ENCODE measurements around the gene SLC26A1. TPM values are rescaled to one million over a fixed set of nuclear protein-coding genes. Genes with fewer than 3 reads are reported as not detected.

SLC26A1 gene
- total RNA-seq, 2 experiments from 2014 or later, result 0.30 TPM; not detected in 1

- CTCF ChIA-PET (ENCODE audit: unreplicated experiment), result no interaction called here
- POLR2A ChIA-PET, result no interaction called here
- Histone ChIP-seq H4K20me1 (ENCODE audit: insufficient read depth, low read length) (no peaks in the 10 kb centered on the region), H3K4me2 (ENCODE audit: low read length) (no peak overlapping the region), H3K4me3 (ENCODE audit: low read depth, low read length, poor library complexity, severe bottlenecking) (no peak overlapping the region), H3K27ac (ENCODE audit: low read depth, low read length, poor library complexity, severe bottlenecking) (no peak overlapping the region), H3K9me3 (ENCODE audit: low read length) (no peaks in the 10 kb centered on the region), H3K36me3 (ENCODE audit: insufficient read depth, low read length) (no peaks in the 10 kb centered on the region), H2AFZ (ENCODE audit: low read length) (no peak overlapping the region), H3K9me2 (ENCODE audit: insufficient read depth, low read length) (no peaks in the 10 kb centered on the region), H3K4me1 (ENCODE audit: insufficient read depth, low read length, poor library complexity, severe bottlenecking) (peaks cover 25% of the 10 kb centered on the region), H3K79me2 (ENCODE audit: insufficient read depth, low read depth, low read length) (no peaks in the 10 kb centered on the region)
- no TSS peak for BruUV-seq (replicated peaks)
- no peak for DNase-seq (ENCODE audit: low spot score)
- no peak for TF ChIP-seq EZH2phosphoT487 (IDR thresholded peaks at IDR 0.05; ENCODE audit: borderline replicate concordance, low read depth, low read length)
- TF ChIP-seq, protein P1, sequence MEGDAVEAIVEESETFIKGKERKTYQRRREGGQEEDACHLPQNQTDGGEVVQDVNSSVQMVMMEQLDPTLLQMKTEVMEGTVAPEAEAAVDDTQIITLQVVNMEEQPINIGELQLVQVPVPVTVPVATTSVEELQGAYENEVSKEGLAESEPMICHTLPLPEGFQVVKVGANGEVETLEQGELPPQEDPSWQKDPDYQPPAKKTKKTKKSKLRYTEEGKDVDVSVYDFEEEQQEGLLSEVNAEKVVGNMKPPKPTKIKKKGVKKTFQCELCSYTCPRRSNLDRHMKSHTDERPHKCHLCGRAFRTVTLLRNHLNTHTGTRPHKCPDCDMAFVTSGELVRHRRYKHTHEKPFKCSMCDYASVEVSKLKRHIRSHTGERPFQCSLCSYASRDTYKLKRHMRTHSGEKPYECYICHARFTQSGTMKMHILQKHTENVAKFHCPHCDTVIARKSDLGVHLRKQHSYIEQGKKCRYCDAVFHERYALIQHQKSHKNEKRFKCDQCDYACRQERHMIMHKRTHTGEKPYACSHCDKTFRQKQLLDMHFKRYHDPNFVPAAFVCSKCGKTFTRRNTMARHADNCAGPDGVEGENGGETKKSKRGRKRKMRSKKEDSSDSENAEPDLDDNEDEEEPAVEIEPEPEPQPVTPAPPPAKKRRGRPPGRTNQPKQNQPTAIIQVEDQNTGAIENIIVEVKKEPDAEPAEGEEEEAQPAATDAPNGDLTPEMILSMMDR (conservative IDR thresholded peaks at IDR 0.05; ENCODE audit: low read length), result no peak
- intact Hi-C loops (cut with micrococcal nuclease; ENCODE audit: unreplicated experiment), result no loop called here
Observed at GRCh38 chr4:1024882-1025545, 31.8 kb upstream of the SLC26A1 start.

GRCh38 chr4:1023895-1024740 lies 30.9 kb upstream of the SLC26A1 start:
- Histone ChIP-seq H4K20me1 (ENCODE audit: insufficient read depth, low read length) (no peaks in the 10 kb centered on the region), H3K4me1 (ENCODE audit: insufficient read depth, low read length, poor library complexity, severe bottlenecking) (peaks cover 25% of the 10 kb centered on the region), H3K9me2 (ENCODE audit: insufficient read depth, low read length) (no peaks in the 10 kb centered on the region), H3K36me3 (ENCODE audit: insufficient read depth, low read length) (no peaks in the 10 kb centered on the region), H2AFZ (ENCODE audit: low read length) (no peak overlapping the region), H3K27ac (ENCODE audit: low read depth, low read length, poor library complexity, severe bottlenecking) (no peak overlapping the region), H3K4me3 (ENCODE audit: low read depth, low read length, poor library complexity, severe bottlenecking) (no peak overlapping the region), H3K9me3 (ENCODE audit: low read length) (no peaks in the 10 kb centered on the region), H3K4me2 (ENCODE audit: low read length) (no peak overlapping the region), H3K79me2 (ENCODE audit: insufficient read depth, low read depth, low read length) (no peaks in the 10 kb centered on the region)
- no TSS peak for BruUV-seq (replicated peaks)
- CTCF ChIA-PET (ENCODE audit: unreplicated experiment), result no interaction called here
- POLR2A ChIA-PET, result no interaction called here
- intact Hi-C loops (cut with micrococcal nuclease; ENCODE audit: unreplicated experiment), result no loop called here
- TF ChIP-seq, protein P1 (conservative IDR thresholded peaks at IDR 0.05; ENCODE audit: low read length), result no peak
- TF ChIP-seq EZH2phosphoT487 (IDR thresholded peaks at IDR 0.05; ENCODE audit: borderline replicate concordance, low read depth, low read length), result no peak
- DNase-seq (ENCODE audit: low spot score), result no peak

Measured in OCI-LY7 (cell line).